HG02678 (cell line): Measurements from ENCODE around the gene SPACA9.

ENCODE experiments used
- ATAC-seq: cut with Tn5 transposase; IDR thresholded peaks from one replicate; pipeline ENCODE4 v1.9.1; 2021; ENCODE audit warnings: mild to moderate bottlenecking, moderate library complexity; ENCODE audit not compliant: unreplicated experiment

SPACA9 gene

GRCh38 chr9:132935026-132935425 lies 56.3 kb downstream of the SPACA9 start:
- ATAC-seq: no peak

DNA sequence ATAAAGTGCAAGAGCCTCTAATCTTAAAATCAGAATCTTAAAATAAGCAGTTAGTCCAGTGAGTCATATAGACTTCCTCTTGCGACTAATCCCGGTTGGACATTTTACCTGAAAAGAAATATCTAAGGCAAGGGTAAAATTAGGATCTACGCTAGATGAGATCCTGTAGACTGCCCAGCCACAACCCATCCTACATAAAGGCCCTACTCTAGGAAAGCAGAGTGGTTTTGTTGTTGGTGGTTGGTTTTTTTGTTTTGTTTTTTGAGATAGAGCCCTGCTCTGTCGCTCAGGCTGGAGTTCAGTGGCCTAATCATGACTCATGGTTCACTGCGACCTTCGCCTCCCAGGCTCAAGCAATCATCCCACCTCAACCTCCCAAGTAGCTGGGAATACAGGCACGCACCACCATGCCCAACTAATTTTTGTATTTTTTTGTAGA lies 58.8 kb downstream of the SPACA9 start:
- no peak for ATAC-seq

DNA sequence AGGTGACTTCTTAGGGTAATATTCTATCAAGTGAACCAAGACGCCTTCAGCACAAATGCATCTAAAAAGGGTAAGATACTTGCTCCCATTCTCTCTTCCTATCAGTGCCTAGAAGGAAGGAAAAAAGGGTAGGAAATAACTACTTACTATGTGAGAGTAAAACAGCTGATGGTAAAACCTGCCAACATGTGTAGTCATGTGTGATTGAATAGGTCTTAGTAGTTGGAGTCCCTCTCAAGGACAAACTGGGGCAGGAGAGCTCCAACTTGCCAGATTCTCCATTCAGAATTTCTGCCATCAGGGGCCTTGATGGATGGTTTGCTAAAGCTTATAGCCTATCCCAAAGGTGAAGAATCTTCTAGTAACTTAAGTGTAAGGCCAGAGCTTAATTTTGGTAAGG lies 60.5 kb downstream of the SPACA9 start:
- ATAC-seq: no peak
